Measurements from ENCODE around the gene CCL5.
"Not testable (repeated sequence)": the region's sequence is repeated elsewhere in the genome, so short reads cannot be mapped to it uniquely, and the experiment has no call there.

Gene CCL5

GRCh38 chr17:35898283-35899070, 18.3 kb upstream of the CCL5 start:
- no peak for DNase-seq (ENCODE audit: low spot score)

GRCh38 chr17:35897772-35898171, 17.6 kb upstream of the CCL5 start:
- DNase-seq (ENCODE audit: low spot score): not testable (repeated sequence)

- DNase-seq (ENCODE audit: low spot score): no peak
Measured at GRCh38 chr17:35895636-35896587, 15.8 kb upstream of the CCL5 start.

GRCh38 chr17:35894206-35894605, 14.0 kb upstream of the CCL5 start:
- no peak for DNase-seq (ENCODE audit: low spot score)

- DNase-seq (ENCODE audit: low spot score): no peak
Measured at GRCh38 chr17:35893751-35894150, 13.6 kb upstream of the CCL5 start.

GRCh38 chr17:35892091-35893035, 12.2 kb upstream of the CCL5 start:
- no peak for DNase-seq (ENCODE audit: low spot score)

GRCh38 chr17:35891269-35891668, 11.1 kb upstream of the CCL5 start:
- DNase-seq (ENCODE audit: low spot score): no peak

- DNase-seq (ENCODE audit: low spot score): no peak
Measured at GRCh38 chr17:35890774-35891155, 10.6 kb upstream of the CCL5 start.

- no peak for DNase-seq (ENCODE audit: low spot score)
Measured at GRCh38 chr17:35889818-35890773, 9.9 kb upstream of the CCL5 start.

GRCh38 chr17:35889241-35889640, 9.1 kb upstream of the CCL5 start:
- no peak for DNase-seq (ENCODE audit: low spot score)

- no peak for DNase-seq (ENCODE audit: low spot score)
Measured at GRCh38 chr17:35878361-35878760, 1.8 kb downstream of the CCL5 start.

- DNase-seq (ENCODE audit: low spot score): no peak
Measured at GRCh38 chr17:35877345-35878029, 2.7 kb downstream of the CCL5 start.

GRCh38 chr17:35876534-35876933, 3.6 kb downstream of the CCL5 start:
- DNase-seq (ENCODE audit: low spot score): no peak

- no peak for DNase-seq (ENCODE audit: low spot score)
Measured at GRCh38 chr17:35875800-35876139, 4.4 kb downstream of the CCL5 start.

- DNase-seq (ENCODE audit: low spot score): no peak
Measured at GRCh38 chr17:35875072-35875799, 4.9 kb downstream of the CCL5 start.

- no peak for DNase-seq (ENCODE audit: low spot score)
Measured at GRCh38 chr17:35872196-35872980, 7.8 kb downstream of the CCL5 start.

GRCh38 chr17:35870906-35871819, 9.0 kb downstream of the CCL5 start:
- DNase-seq (ENCODE audit: low spot score): no peak
